ENCODE measurements around the gene TNS1. TPM values are rescaled to one million over a fixed set of nuclear protein-coding genes. Genes with fewer than 3 reads are reported as not detected.

The TNS1 gene
- total RNA-seq, 1 experiment from 2014 or later, result 4.5 TPM

- TF ChIP-seq FOXJ3 (CRISPR knock-in tag; IDR thresholded peaks at IDR 0.05; ENCODE audit: borderline replicate concordance) (no peak), HMGXB4 (CRISPR knock-in tag; IDR thresholded peaks at IDR 0.05) (no peak), RELA (CRISPR knock-in tag; IDR thresholded peaks at IDR 0.05; ENCODE audit: borderline replicate concordance) (no peak), TCF7 (CRISPR knock-in tag; IDR thresholded peaks at IDR 0.05; ENCODE audit: low read depth) (no peak), ATF2 (CRISPR knock-in tag; IDR thresholded peaks at IDR 0.05; ENCODE audit: borderline replicate concordance, low read depth) (no peak), IRF2 (CRISPR knock-in tag; IDR thresholded peaks at IDR 0.05; ENCODE audit: borderline replicate concordance, low read depth) (no peak), SMAD4 (CRISPR knock-in tag; IDR thresholded peaks at IDR 0.05) (no peak), GABPB1 (CRISPR knock-in tag; IDR thresholded peaks at IDR 0.05) (no peak), OVOL2 (CRISPR knock-in tag; IDR thresholded peaks at IDR 0.05; ENCODE audit: borderline replicate concordance) (no peak), ZNF671 (CRISPR knock-in tag; IDR thresholded peaks at IDR 0.05) (no peak), FOXP4 (CRISPR knock-in tag; IDR thresholded peaks at IDR 0.05) (no peak), NR2C2 (CRISPR knock-in tag; IDR thresholded peaks at IDR 0.05) (no peak), CBFB (CRISPR knock-in tag; IDR thresholded peaks at IDR 0.05; ENCODE audit: low read depth) (no peak), HMGA2 (CRISPR knock-in tag; IDR thresholded peaks at IDR 0.05) (no peak), NR1H2 (CRISPR knock-in tag; IDR thresholded peaks at IDR 0.05) (no peak), ZNF416 (CRISPR knock-in tag; IDR thresholded peaks at IDR 0.05) (no peak), AFF4 (CRISPR knock-in tag; IDR thresholded peaks at IDR 0.05; ENCODE audit: borderline replicate concordance) (no peak), PRRX2 (CRISPR knock-in tag; IDR thresholded peaks at IDR 0.05) (no peak)
- Mint-ChIP-seq H3K27ac (no peak overlapping the region), H3K36me3 (no peaks in the 10 kb centered on the region), H3K4me1 (peaks cover 3% of the 10 kb centered on the region), H3K9me3 (no peaks in the 10 kb centered on the region), H3K27me3 (ENCODE audit: low read depth) (no peaks in the 10 kb centered on the region), H3K4me3 (no peak overlapping the region)
- ChIA-PET POLR2A (no interaction called here), CTCF (interaction anchor here (1.4 to 3.7 kb wide), 4 partner anchors 9 to 270 kb away, joined by 5 to 17 read pairs (median 9); partner anchors contain the start of gene RUFY4)
- ATAC-seq (no peak), DNase-seq (ENCODE audit: low spot score) (no peak)
These were observed 203.8 kb downstream of the TNS1 start for GRCh38 chr2:217798743-217799562.

All from WTC11 (cell line).